A673 (cell line): Measurements from ENCODE around the gene COPE. TPM values are rescaled to one million over a fixed set of nuclear protein-coding genes. Genes with fewer than 3 reads are reported as not detected.
A peak's percentile ranks its signal among the peaks of the same experiment; 100 is the strongest.
"Not testable (repeated sequence)": the region's sequence is repeated elsewhere in the genome, so short reads cannot be mapped to it uniquely, and the experiment has no call there.

Experiments
- BruUV-seq: library from RNA; stranded (reverse); fragments of 400-500 nt; replicated peaks from 2 replicates; lab custom pipeline; 2021; lab: Mats Ljungman, UMichigan
- CTCF ChIA-PET: fragments of 300-600 bp; sonication (Branson Sonifier 250); formaldehyde crosslinking; loops from one replicate; lab custom pipeline; 2022; ENCODE audit warnings: antibody characterized with exemption; lab: Charles Lee
- POLR2A ChIA-PET: fragments of 300-600 bp; sonication (Branson Sonifier 250); formaldehyde crosslinking; loops from one replicate; lab custom pipeline; 2022; ENCODE audit warnings: antibody characterized with exemption; ENCODE audit not compliant: low non-redundant PET; lab: Charles Lee
- DNase-seq: peaks from one replicate; pipeline ENCODE4 v3.0.0-alpha.2; 2015; ENCODE audit warnings: low spot score
- H3K27ac ChIP-seq: fragments of 200-600 bp; sonication (generic); 2 replicates; pipeline ENCODE4 v1.5.1; 2016; ENCODE audit warnings: mixed run types, low read depth, mild to moderate bottlenecking, mixed read lengths, antibody characterized with exemption, low read length; ENCODE audit not compliant: poor library complexity, severe bottlenecking
- H3K27me3 ChIP-seq: fragments of 200-600 bp; sonication (generic); replicated peaks from 2 replicates; pipeline ENCODE4 v1.6.1; 2017; ENCODE audit warnings: mixed run types, low read depth, mild to moderate bottlenecking, mixed read lengths, antibody characterized with exemption, low read length; ENCODE audit not compliant: insufficient read depth, poor library complexity
- H3K36me3 ChIP-seq: fragments of 200-600 bp; sonication (generic); 2 replicates; pipeline ENCODE4 v1.6.1; 2016; ENCODE audit warnings: mixed run types, mild to moderate bottlenecking, mixed read lengths, antibody characterized with exemption, low read length; ENCODE audit not compliant: insufficient read depth, poor library complexity, severe bottlenecking
- H3K4me1 ChIP-seq: fragments of 200-600 bp; sonication (generic); 2 replicates; pipeline ENCODE4 v1.6.1; 2017; ENCODE audit warnings: mixed run types, mild to moderate bottlenecking, mixed read lengths, antibody characterized with exemption, low read length; ENCODE audit not compliant: insufficient read depth, poor library complexity, severe bottlenecking
- H3K4me3 ChIP-seq: fragments of 200-600 bp; sonication (generic); 2 replicates; pipeline ENCODE4 v1.5.1; 2016; ENCODE audit warnings: low read depth, mixed run types, mild to moderate bottlenecking, mixed read lengths, low read length; ENCODE audit not compliant: poor library complexity, severe bottlenecking
- H3K9me3 ChIP-seq: fragments of 200-600 bp; sonication (generic); 2 replicates; pipeline ENCODE4 v1.6.1; 2016; ENCODE audit warnings: mixed run types, low read depth, mild to moderate bottlenecking, mixed read lengths, antibody characterized with exemption, low read length; ENCODE audit not compliant: poor library complexity, severe bottlenecking
- EZH2 ChIP-seq: fragments of 200-600 bp; sonication (generic); IDR thresholded peaks from 2 replicates; pipeline ENCODE4 v1.6.1; 2017; ENCODE audit warnings: borderline replicate concordance, low read depth, mild to moderate bottlenecking, mixed read lengths, antibody characterized with exemption, low read length; ENCODE audit not compliant: poor library complexity, severe bottlenecking
- intact Hi-C: fragments of 100-400 bp; cut with micrococcal nuclease; formaldehyde crosslinking; loops from one replicate; pipeline ENCODE4 v1.10.0; 2022; ENCODE audit not compliant: unreplicated experiment
- total RNA-seq: library from RNA; stranded (reverse); gene quantifications from 2 replicates; pipeline ENCODE4 v1.2.3, GENCODE V29; 2021
- TF ChIP-seq, protein P1 (sequence below): fragments of 300-800, 200-600 bp; sonication (generic); conservative IDR thresholded peaks from 2 replicates; pipeline ENCODE4 v1.5.1; 2017; ENCODE audit warnings: low read depth, mild to moderate bottlenecking, antibody characterized with exemption, low read length, moderate library complexity, mixed read lengths

The COPE gene
- total RNA-seq, 1 experiment from 2014 or later: 244 TPM

DNA sequence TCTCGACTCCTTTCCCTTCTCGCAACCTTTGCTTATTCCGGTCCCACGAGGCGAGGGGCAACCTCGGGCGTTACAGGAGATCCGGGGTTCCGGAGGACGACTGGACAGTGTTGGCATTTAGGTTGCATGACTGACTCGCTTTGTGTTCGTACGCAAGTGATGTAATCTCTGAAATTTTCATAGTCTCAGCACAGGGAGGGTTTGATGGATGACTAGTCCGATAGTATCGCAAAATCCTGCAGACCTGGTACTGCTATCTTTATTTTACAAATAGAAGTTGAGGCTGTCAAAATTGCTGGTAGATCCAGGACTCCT is 670 bp upstream of the COPE start:
- no peak for DNase-seq
- Histone ChIP-seq H3K4me1 (peaks cover 6% of the 10 kb centered on the region), H3K4me3 (peak overlapping the region; percentile 77), H3K9me3 (no peaks in the 10 kb centered on the region), H3K27me3 (no peaks in the 10 kb centered on the region), H3K27ac (peak overlapping the region; percentile 59), H3K36me3 (peaks cover 35% of the 10 kb centered on the region)
- TSS peak; percentile 79 for BruUV-seq
- CTCF ChIA-PET: interaction anchor here (1.2 to 1.3 kb wide), 2 partner anchors 24 to 67 kb away, joined by 3 to 8 read pairs; partner anchors contain the start of gene CERS1
- TF ChIP-seq, protein P1, sequence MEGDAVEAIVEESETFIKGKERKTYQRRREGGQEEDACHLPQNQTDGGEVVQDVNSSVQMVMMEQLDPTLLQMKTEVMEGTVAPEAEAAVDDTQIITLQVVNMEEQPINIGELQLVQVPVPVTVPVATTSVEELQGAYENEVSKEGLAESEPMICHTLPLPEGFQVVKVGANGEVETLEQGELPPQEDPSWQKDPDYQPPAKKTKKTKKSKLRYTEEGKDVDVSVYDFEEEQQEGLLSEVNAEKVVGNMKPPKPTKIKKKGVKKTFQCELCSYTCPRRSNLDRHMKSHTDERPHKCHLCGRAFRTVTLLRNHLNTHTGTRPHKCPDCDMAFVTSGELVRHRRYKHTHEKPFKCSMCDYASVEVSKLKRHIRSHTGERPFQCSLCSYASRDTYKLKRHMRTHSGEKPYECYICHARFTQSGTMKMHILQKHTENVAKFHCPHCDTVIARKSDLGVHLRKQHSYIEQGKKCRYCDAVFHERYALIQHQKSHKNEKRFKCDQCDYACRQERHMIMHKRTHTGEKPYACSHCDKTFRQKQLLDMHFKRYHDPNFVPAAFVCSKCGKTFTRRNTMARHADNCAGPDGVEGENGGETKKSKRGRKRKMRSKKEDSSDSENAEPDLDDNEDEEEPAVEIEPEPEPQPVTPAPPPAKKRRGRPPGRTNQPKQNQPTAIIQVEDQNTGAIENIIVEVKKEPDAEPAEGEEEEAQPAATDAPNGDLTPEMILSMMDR: no peak
- no peak for TF ChIP-seq EZH2
- POLR2A ChIA-PET: no interaction called here
- intact Hi-C loops: loop anchor here (2.0 to 10.0 kb wide), 3 partner anchors 67 to 455 kb away; no protein-coding TSS in a partner anchor

DNA sequence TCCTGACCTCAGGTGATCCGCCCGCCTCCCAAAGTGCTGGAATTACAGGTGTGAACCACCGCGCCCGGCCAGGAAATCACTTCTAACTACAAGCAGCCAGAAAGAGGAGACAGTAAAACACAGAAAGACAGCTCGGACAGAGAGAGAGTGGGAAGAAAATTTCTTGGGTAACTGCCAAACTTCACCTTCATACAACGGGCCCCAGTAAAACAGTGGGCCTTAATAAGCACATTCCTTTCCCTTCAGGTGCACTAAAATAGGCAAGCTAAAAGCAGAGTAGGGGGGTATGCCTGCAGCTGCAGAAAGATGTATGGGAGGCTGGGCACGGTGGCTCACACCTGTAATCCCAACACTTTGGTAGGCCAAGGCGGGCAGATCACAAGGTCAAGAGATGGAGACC is 1.6 kb downstream of the COPE start:
- H3K4me1 ChIP-seq, DNase-seq, H3K27me3 ChIP-seq, CTCF ChIA-PET, H3K9me3 ChIP-seq, H3K27ac ChIP-seq, BruUV-seq, POLR2A ChIA-PET: not testable (repeated sequence)
- Histone ChIP-seq H3K36me3 (peaks cover 24% of the 10 kb centered on the region), H3K4me3 (peak overlapping the region; percentile 77)
- intact Hi-C loops: loop anchor here (5.0 to 10.0 kb wide), 2 partner anchors 325 to 453 kb away; no protein-coding TSS in a partner anchor

DNA sequence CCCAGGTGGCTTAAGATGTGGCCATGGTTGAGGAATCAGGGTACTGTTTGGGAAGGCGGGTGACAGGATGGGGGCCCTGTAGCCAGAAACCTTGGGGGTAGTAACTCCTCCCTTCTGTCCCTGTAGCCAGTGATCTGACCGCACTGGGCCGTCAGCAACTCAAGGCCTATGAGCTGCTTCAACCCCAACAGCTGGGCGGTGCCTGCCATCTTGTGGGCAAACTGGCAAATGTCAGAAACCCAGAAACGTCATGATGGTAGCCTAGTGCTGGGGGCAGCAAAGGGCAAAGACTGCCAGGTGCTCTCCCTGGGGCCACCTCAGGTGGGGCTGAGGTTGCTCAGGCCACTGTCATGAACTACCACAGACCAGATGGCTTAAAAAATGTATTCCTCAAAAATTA is 3.5 kb downstream of the COPE start:
- Histone ChIP-seq H3K4me3 (no peak overlapping the region), H3K27ac (no peak overlapping the region), H3K27me3 (no peaks in the 10 kb centered on the region), H3K4me1 (peaks cover 6% of the 10 kb centered on the region), H3K9me3 (no peaks in the 10 kb centered on the region), H3K36me3 (peaks cover 18% of the 10 kb centered on the region)
- no TSS peak for BruUV-seq
- DNase-seq: peak; percentile 68
- POLR2A ChIA-PET: no interaction called here
- TF ChIP-seq EZH2: no peak
- TF ChIP-seq, protein P1: peak; percentile 58
- intact Hi-C loops: loop anchor here (5.0 to 10.0 kb wide), 2 partner anchors 323 to 451 kb away; no protein-coding TSS in a partner anchor
- CTCF ChIA-PET: no interaction called here

DNA sequence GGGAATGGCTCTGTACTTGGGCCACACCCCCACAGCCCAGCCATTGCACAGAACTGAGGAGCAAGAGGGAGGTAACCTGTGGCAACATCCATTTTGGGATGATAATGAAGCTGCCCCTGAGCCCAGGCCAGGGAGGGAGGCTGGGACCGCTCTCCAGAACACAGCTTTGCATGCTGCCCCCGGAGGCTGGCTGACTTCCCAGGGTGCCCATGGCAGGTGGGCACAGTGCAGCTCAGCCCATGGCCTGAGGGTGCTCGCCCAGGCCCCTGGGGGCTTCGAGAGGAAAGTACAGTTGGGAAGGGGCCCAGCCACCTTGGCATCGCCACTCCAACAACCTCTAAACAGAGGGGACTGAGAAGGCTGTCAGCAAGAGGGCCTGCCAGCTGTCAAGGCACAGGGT is 5.7 kb downstream of the COPE start:
- no peaks in the 10 kb centered on the region for H3K9me3 ChIP-seq
- no peaks in the 10 kb centered on the region for H3K27me3 ChIP-seq
- no peaks in the 10 kb centered on the region for H3K4me1 ChIP-seq
- ChIA-PET POLR2A (no interaction called here), CTCF (no interaction called here)
- BruUV-seq: no TSS peak
- TF ChIP-seq, protein P1: no peak
- TF ChIP-seq EZH2: no peak
- H3K36me3 ChIP-seq: peaks cover 18% of the 10 kb centered on the region
- DNase-seq: no peak
- intact Hi-C loops: loop anchor here (10.0 kb wide), 1 partner anchor 449 kb away; no protein-coding TSS in a partner anchor
- no peak overlapping the region for H3K27ac ChIP-seq
- H3K4me3 ChIP-seq: no peak overlapping the region
